Endothelial cell of umbilical vein (primary cell): ENCODE measurements around the gene SUMO4. TPM values are rescaled to one million over a fixed set of nuclear protein-coding genes. Genes with fewer than 3 reads are reported as not detected.

ENCODE experiments used
- BruUV-seq: library from RNA; stranded (reverse); fragments of 400-500 nt; replicated peaks from 2 replicates; lab custom pipeline; 2021; lab: Mats Ljungman, UMichigan
- CTCF ChIA-PET: fragments of 300-600, 350-600 bp; sonication (Branson Sonifier 250); formaldehyde crosslinking; loops from one replicate; lab custom pipeline; 2021; ENCODE audit warnings: antibody characterized with exemption, inconsistent platforms; lab: Charles Lee
- POLR2A ChIA-PET: fragments of 300-600, 350-600 bp; sonication (Branson Sonifier 250); formaldehyde crosslinking; loops from one replicate; lab custom pipeline; 2021; ENCODE audit warnings: antibody characterized with exemption, inconsistent platforms; lab: Charles Lee
- DNase-seq: peaks from one replicate; pipeline ENCODE4 v3.0.0-alpha.2; 2011; ENCODE audit warnings: low read depth, low spot score
- FAIRE-seq: peaks from 2 replicates; lab custom pipeline; 2011; peaks lifted over from hg19 to GRCh38; lab: Jason Lieb, UNC
- H2AFZ ChIP-seq: 2 replicates; pipeline ENCODE4 v1.6.0; 2012; ENCODE audit warnings: low read depth, low read length, control low read depth, inconsistent platforms
- H3K27ac ChIP-seq: 2 replicates; pipeline ENCODE4 v1.5.1; 2011; ENCODE audit warnings: low read depth, mild to moderate bottlenecking, control low read depth, low read length, moderate library complexity; ENCODE audit not compliant: insufficient read depth
- H3K27me3 ChIP-seq, 2 experiments: 2 replicates each; pipeline versions ENCODE4 v1.6.0 to v1.6.1; 2011; ENCODE audit warnings: low read length in 2 of 2, mixed read lengths in 1 of 2; ENCODE audit not compliant: control insufficient read depth in 2 of 2, insufficient read depth in 2 of 2
- H3K36me3 ChIP-seq, 2 experiments: 2 replicates in 1 of 2; 3 replicates in 1 of 2; pipeline ENCODE4 v1.5.1; 2011; ENCODE audit warnings: low read length in 2 of 2, mild to moderate bottlenecking in 1 of 2, moderate library complexity in 1 of 2; ENCODE audit not compliant: control insufficient read depth in 2 of 2, insufficient read depth in 2 of 2; ENCODE audit errors: extremely low read depth in 1 of 2
- H3K4me1 ChIP-seq: 3 replicates; pipeline ENCODE4 v1.5.1; 2011; ENCODE audit warnings: mild to moderate bottlenecking, low read length; ENCODE audit not compliant: control insufficient read depth, insufficient read depth; ENCODE audit errors: extremely low read depth
- H3K4me2 ChIP-seq: 2 replicates; pipeline ENCODE4 v1.6.1; 2011; ENCODE audit warnings: low read length, control low read depth, mixed read lengths; ENCODE audit not compliant: insufficient read depth
- H3K4me3 ChIP-seq, 3 experiments: fragments of 200-600 bp in 1 of 3; sonication (generic), shearing (Covaris generic) in 1 of 3; replicated peaks in 1 of 3; 2 replicates each; pipeline ENCODE4 v1.5.1; 2011 to 2016; ENCODE audit warnings: control low read depth in 3 of 3, low read length in 3 of 3, mild to moderate bottlenecking in 2 of 3, inconsistent platforms in 1 of 3, low read depth in 1 of 3, moderate library complexity in 1 of 3; ENCODE audit not compliant: insufficient read depth in 1 of 3
- H3K79me2 ChIP-seq: 2 replicates; pipeline ENCODE4 v1.6.0; 2012; ENCODE audit warnings: low read length, inconsistent platforms; ENCODE audit not compliant: control insufficient read depth, insufficient read depth
- H3K9ac ChIP-seq: replicated peaks from 2 replicates; pipeline ENCODE3; 2011; ENCODE audit warnings: low read length, control low read depth; ENCODE audit not compliant: insufficient read depth; ENCODE audit errors: extremely low read depth
- H3K9me1 ChIP-seq: replicated peaks from 3 replicates; pipeline ENCODE4 v1.6.0; 2011; ENCODE audit warnings: mild to moderate bottlenecking, low read length; ENCODE audit not compliant: control insufficient read depth, insufficient read depth; ENCODE audit errors: extremely low read depth
- H3K9me3 ChIP-seq: replicated peaks from 2 replicates; pipeline ENCODE4 v1.5.1; 2012; ENCODE audit warnings: low read length, inconsistent platforms; ENCODE audit not compliant: control insufficient read depth, insufficient read depth
- H4K20me1 ChIP-seq: replicated peaks from 2 replicates; pipeline ENCODE3; 2011; ENCODE audit warnings: mild to moderate bottlenecking, low read length; ENCODE audit not compliant: control insufficient read depth, insufficient read depth; ENCODE audit errors: extremely low read depth
- EZH2 ChIP-seq: IDR thresholded peaks from 2 replicates; pipeline ENCODE4 v1.6.1; 2012; ENCODE audit warnings: borderline replicate concordance, low read depth, mild to moderate bottlenecking, moderate library complexity, low read length, inconsistent platforms; ENCODE audit not compliant: severe bottlenecking
- FOS ChIP-seq: IDR thresholded peaks from 2 replicates; pipeline ENCODE4 v1.6.1; 2011; ENCODE audit warnings: mild to moderate bottlenecking, low read length, moderate library complexity, borderline replicate concordance; ENCODE audit not compliant: insufficient read depth
- GATA2 ChIP-seq: IDR thresholded peaks from 2 replicates; pipeline ENCODE4 v1.7.0; 2011; ENCODE audit warnings: low read depth, mild to moderate bottlenecking, moderate library complexity, mixed read lengths, low read length; ENCODE audit not compliant: insufficient read length, insufficient read depth
- JUN ChIP-seq: IDR thresholded peaks from 2 replicates; pipeline ENCODE4 v1.6.1; 2011; ENCODE audit warnings: borderline replicate concordance, low read depth; ENCODE audit not compliant: insufficient read length, insufficient read depth
- MYC ChIP-seq: IDR thresholded peaks from one replicate; pipeline ENCODE4 v1.6.1; 2011; ENCODE audit warnings: mild to moderate bottlenecking, low read depth, low read length
- POLR2A ChIP-seq: IDR thresholded peaks from 2 replicates; pipeline ENCODE4 v1.6.1; 2012; ENCODE audit warnings: low read depth, mild to moderate bottlenecking, control low read depth, low read length
- POLR2AphosphoS5 ChIP-seq: IDR thresholded peaks from 2 replicates; pipeline ENCODE4 v1.6.1; 2012; ENCODE audit warnings: low read depth, mild to moderate bottlenecking, control low read depth, low read length, moderate library complexity; ENCODE audit not compliant: insufficient read depth
- dilution Hi-C: fragments of 300-500 bp; cut with MboI; formaldehyde crosslinking; loops from one replicate; pipeline ENCODE4 v1.15.0; 2019; ENCODE audit warnings: low sequenced_read_pairs; ENCODE audit not compliant: extremely low pct_ligation_motif_present
- intact Hi-C: fragments of 100-400 bp; cut with micrococcal nuclease; formaldehyde crosslinking; loops from one replicate; pipeline ENCODE4 v1.10.0; 2022
- polyA plus RNA-seq, 4 experiments: library from polyadenylated mRNA; depleted of rRNA in 3 of 4; stranded (reverse) in 3 of 4; unstranded in 1 of 4; fragments of >200 nt; gene quantifications; 2 replicates each; pipeline versions ENCODE4 v1.2.1 to v1.2.3, GENCODE V29; 2011 to 2012; ENCODE audit warnings: missing spikeins in 1 of 4
- total RNA-seq: library from RNA; stranded (reverse); gene quantifications from 2 replicates; pipeline ENCODE4 v1.2.3, GENCODE V29; 2021
- TF ChIP-seq, protein P1 (sequence below), 2 donors: IDR thresholded peaks; 1 replicate in 1 of 2; 2 replicates in 1 of 2; pipeline ENCODE4 v1.5.1; 2011; ENCODE audit warnings: low read length in 2 of 2, mild to moderate bottlenecking in 2 of 2, moderate library complexity in 2 of 2, control low read depth in 1 of 2, inconsistent platforms in 1 of 2, low read depth in 1 of 2; ENCODE audit not compliant: insufficient read depth in 1 of 2; ENCODE audit errors: extremely low read depth in 1 of 2
- TF ChIP-seq, protein P2 (sequence below): IDR thresholded peaks from 2 replicates; pipeline ENCODE4 v1.6.1; 2011; ENCODE audit not compliant: insufficient read depth, insufficient read length

The SUMO4 gene
- total and polyA plus RNA-seq, 2 donors (not counting 3 experiments of a cell fraction or from before 2014, with no cell fraction given): 0.10 to 2.6 TPM

DNA sequence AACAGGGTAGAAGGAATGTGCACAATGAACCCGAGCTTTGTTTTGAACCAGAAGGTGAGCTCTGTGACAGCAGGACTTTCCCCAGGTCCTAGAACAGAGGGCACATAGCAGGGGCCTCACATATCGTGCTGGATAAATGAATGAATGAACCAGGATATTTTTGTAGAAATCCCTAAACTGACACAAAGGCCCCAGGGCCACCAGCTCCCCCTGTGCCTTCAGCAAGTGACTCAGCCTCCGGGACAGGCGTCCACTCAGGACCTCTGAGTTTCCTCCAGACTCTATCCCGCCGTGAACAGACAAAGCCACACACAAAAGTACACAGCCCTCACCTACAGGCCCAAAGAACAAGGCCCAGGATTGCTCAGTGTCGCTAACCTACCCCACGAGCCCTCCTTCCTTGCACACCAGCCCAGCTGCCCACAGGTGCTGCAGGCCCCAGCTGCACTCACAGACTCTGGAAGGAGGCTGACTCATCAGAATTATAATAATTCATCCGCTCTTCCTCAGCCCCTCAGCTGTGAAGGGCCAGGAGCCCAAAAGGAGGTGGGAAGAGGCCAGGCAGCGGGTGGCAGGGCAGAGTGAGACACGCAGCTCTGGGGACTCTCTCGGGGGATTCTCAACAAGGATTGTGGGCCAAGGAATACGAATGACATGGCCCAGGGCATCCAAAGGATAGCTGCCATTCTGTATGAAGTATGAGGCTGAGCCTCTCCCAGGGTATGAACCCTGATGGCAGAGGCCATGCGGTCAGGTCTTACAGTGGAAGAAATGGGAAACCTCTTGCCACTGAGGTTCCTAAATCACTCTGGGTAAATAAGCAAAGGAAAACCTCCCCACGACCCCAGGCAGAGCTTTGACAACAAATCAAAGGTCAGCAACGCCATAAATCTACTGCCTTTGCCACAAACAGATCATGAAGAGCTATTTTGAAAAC, 40.9 kb downstream of the SUMO4 start:
- Histone ChIP-seq H3K27me3 (no peaks in the 10 kb centered on the region), H2AFZ (no peak overlapping the region), H3K9me1 (no peaks in the 10 kb centered on the region), H3K4me3 (no peak overlapping the region), H3K4me2 (no peak overlapping the region), H3K9me3 (no peaks in the 10 kb centered on the region), H3K79me2 (no peaks in the 10 kb centered on the region), H4K20me1 (no peaks in the 10 kb centered on the region), H3K9ac (no peak overlapping the region), H3K4me1 (no peaks in the 10 kb centered on the region), H3K36me3 (no peaks in the 10 kb centered on the region), H3K27ac (no peak overlapping the region)
- TF ChIP-seq POLR2A (no peak), JUN (no peak), POLR2AphosphoS5 (no peak), MYC (no peak), GATA2 (no peak), FOS (no peak), EZH2 (no peak)
- TF ChIP-seq, protein P1, sequence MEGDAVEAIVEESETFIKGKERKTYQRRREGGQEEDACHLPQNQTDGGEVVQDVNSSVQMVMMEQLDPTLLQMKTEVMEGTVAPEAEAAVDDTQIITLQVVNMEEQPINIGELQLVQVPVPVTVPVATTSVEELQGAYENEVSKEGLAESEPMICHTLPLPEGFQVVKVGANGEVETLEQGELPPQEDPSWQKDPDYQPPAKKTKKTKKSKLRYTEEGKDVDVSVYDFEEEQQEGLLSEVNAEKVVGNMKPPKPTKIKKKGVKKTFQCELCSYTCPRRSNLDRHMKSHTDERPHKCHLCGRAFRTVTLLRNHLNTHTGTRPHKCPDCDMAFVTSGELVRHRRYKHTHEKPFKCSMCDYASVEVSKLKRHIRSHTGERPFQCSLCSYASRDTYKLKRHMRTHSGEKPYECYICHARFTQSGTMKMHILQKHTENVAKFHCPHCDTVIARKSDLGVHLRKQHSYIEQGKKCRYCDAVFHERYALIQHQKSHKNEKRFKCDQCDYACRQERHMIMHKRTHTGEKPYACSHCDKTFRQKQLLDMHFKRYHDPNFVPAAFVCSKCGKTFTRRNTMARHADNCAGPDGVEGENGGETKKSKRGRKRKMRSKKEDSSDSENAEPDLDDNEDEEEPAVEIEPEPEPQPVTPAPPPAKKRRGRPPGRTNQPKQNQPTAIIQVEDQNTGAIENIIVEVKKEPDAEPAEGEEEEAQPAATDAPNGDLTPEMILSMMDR (IDR thresholded peaks at IDR 0.05; ENCODE audit: extremely low read depth in 1 of 2, insufficient read depth in 1 of 2, low read depth in 1 of 2, low read length in 2 of 2): no peak
- TF ChIP-seq, protein P2, sequence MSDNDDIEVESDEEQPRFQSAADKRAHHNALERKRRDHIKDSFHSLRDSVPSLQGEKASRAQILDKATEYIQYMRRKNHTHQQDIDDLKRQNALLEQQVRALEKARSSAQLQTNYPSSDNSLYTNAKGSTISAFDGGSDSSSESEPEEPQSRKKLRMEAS: no peak
- intact Hi-C loops: no loop called here
- ChIA-PET POLR2A (no interaction called here), CTCF (interaction anchor here (1.2 to 2.6 kb wide), 5 partner anchors 10 to 412 kb away, joined by 3 to 15 read pairs (median 7); no protein-coding TSS in a partner anchor)
- DNase-seq (no peak), FAIRE-seq (no peak)
- dilution Hi-C loops: no loop called here
- no TSS peak for BruUV-seq
